B cell (primary cell): ENCODE results near the gene CLSTN2. TPM values are rescaled to one million over a fixed set of nuclear protein-coding genes. Genes with fewer than 3 reads are reported as not detected.

Experiments used
- ATAC-seq: fragments of 200-7000 bp; cut with Tn5 transposase; one replicate; pipeline ENCODE4 v1.10.0; 2021; ENCODE audit warnings: low read depth, mild to moderate bottlenecking, moderate number of reproducible peaks, moderate library complexity
- CTCF ChIA-PET: fragments of 350-600 bp; sonication (Branson Sonifier 250); formaldehyde crosslinking; loops from one replicate; lab custom pipeline; 2021; ENCODE audit warnings: antibody characterized with exemption, inconsistent platforms; lab: Charles Lee
- POLR2A ChIA-PET: fragments of 350-600 bp; sonication (Branson Sonifier 250); formaldehyde crosslinking; loops from one replicate; lab custom pipeline; 2021; ENCODE audit warnings: antibody characterized with exemption; lab: Charles Lee
- DNase-seq: peaks from one replicate; pipeline ENCODE4 v3.0.0; 2013
- H2AFZ ChIP-seq: 2 replicates; pipeline ENCODE4 v1.6.1; 2012; ENCODE audit warnings: mild to moderate bottlenecking, low read depth, low read length; ENCODE audit not compliant: insufficient read depth, poor library complexity, severe bottlenecking
- H3K27ac ChIP-seq, 2 donors: 1 replicate in 1 of 2; 2 replicates in 1 of 2; pipeline ENCODE4 v1.5.1; 2012 to 2013; ENCODE audit warnings: low read length in 2 of 2, mild to moderate bottlenecking in 2 of 2, moderate library complexity in 1 of 2
- H3K27me3 ChIP-seq, 4 experiments: fragments of 200-600 bp in 1 of 4; sonication (generic) in 1 of 4; replicated peaks in 1 of 4; 1 replicate in 2 of 4; 2 replicates in 2 of 4; pipeline versions ENCODE4 v1.6.1 to v1.7.0; 2013 to 2016; ENCODE audit warnings: low read length in 3 of 4, mild to moderate bottlenecking in 2 of 4, mixed read lengths in 1 of 4, moderate library complexity in 1 of 4; ENCODE audit not compliant: insufficient read depth in 4 of 4, control insufficient read depth in 3 of 4; ENCODE audit errors: control extremely low read depth in 1 of 4
- H3K36me3 ChIP-seq, 2 experiments: replicated peaks in 1 of 2; 1 replicate in 1 of 2; 2 replicates in 1 of 2; pipeline versions ENCODE4 v1.6.1 to v1.7.1; 2013; ENCODE audit warnings: low read length in 1 of 2; ENCODE audit not compliant: insufficient read depth in 2 of 2, control insufficient read depth in 1 of 2; ENCODE audit errors: control extremely low read depth in 1 of 2, extremely low read depth in 1 of 2
- H3K4me1 ChIP-seq, 2 donors: fragments of 200-600 bp in 1 of 2; sonication (generic) in 1 of 2; 1 replicate in 1 of 2; 2 replicates in 1 of 2; pipeline versions ENCODE4 v1.5.1 to v1.6.1; 2013 to 2017; ENCODE audit warnings: low read length in 2 of 2; ENCODE audit not compliant: control insufficient read depth in 2 of 2, insufficient read depth in 2 of 2
- H3K4me2 ChIP-seq: replicated peaks from 2 replicates; pipeline ENCODE3; 2012; ENCODE audit warnings: mild to moderate bottlenecking, low read depth, low read length; ENCODE audit not compliant: poor library complexity, severe bottlenecking
- H3K4me3 ChIP-seq, 5 experiments: fragments of 200-600 bp in 1 of 5; sonication (generic) in 1 of 5; 1 replicate in 3 of 5; 2 replicates in 2 of 5; pipeline versions ENCODE4 v1.5.1 to v1.7.0; 2011 to 2016; ENCODE audit warnings: low read length in 4 of 5, mild to moderate bottlenecking in 4 of 5, low read depth in 2 of 5, control low read depth in 1 of 5, moderate library complexity in 1 of 5; ENCODE audit not compliant: insufficient read depth in 1 of 5; ENCODE audit errors: control extremely low read depth in 1 of 5, extremely low read depth in 1 of 5
- H3K79me2 ChIP-seq: fragments of 200-600 bp; sonication (generic); one replicate; pipeline ENCODE4 v1.6.0; 2016; ENCODE audit warnings: low read length; ENCODE audit not compliant: control insufficient read depth, insufficient read depth
- H3K9ac ChIP-seq: fragments of 200-600 bp; sonication (generic); 2 replicates; pipeline ENCODE4 v1.6.1; 2017; ENCODE audit warnings: mild to moderate bottlenecking, low read length, moderate library complexity
- H3K9me3 ChIP-seq, 3 donors: one replicate each; pipeline versions ENCODE4 v1.6.1 to v1.7.1; 2013; ENCODE audit warnings: low read length in 2 of 3; ENCODE audit not compliant: control insufficient read depth in 2 of 3, insufficient read depth in 1 of 3; ENCODE audit errors: control extremely low read depth in 1 of 3
- H4K20me1 ChIP-seq: 2 replicates; pipeline ENCODE4 v1.6.0; 2012; ENCODE audit warnings: mild to moderate bottlenecking, low read length; ENCODE audit not compliant: insufficient read depth, control insufficient read depth, poor library complexity, severe bottlenecking
- H3K27ac Mint-ChIP-seq: one replicate; pipeline ENCODE4 v1.8.0; 2021; ENCODE audit warnings: mixed read lengths
- H3K27me3 Mint-ChIP-seq: one replicate; pipeline ENCODE4 v1.8.0; 2021; ENCODE audit warnings: mixed read lengths
- H3K4me1 Mint-ChIP-seq: one replicate; pipeline ENCODE4 v1.8.0; 2021; ENCODE audit warnings: mixed read lengths
- H3K4me3 Mint-ChIP-seq: one replicate; pipeline ENCODE4 v1.8.0; 2021; ENCODE audit warnings: mixed read lengths
- H3K9me3 Mint-ChIP-seq: one replicate; pipeline ENCODE4 v1.8.0; 2022; ENCODE audit warnings: mixed read lengths; ENCODE audit not compliant: insufficient read depth
- EZH2 ChIP-seq: IDR thresholded peaks from 2 replicates; pipeline ENCODE4 v1.6.1; 2012; ENCODE audit warnings: borderline replicate concordance, low read depth, mild to moderate bottlenecking, moderate library complexity, low read length; ENCODE audit not compliant: insufficient read depth, poor library complexity, severe bottlenecking
- WGBS: methylation state at CpG from one replicate; pipeline ENCODE4 v1.1.5; 2013; ENCODE audit warnings: missing lambda C conversion rate; ENCODE audit not compliant: insufficient coverage; 5-methylcytosine and 5-hydroxymethylcytosine counted together
- intact Hi-C: fragments of 100-400 bp; cut with micrococcal nuclease; formaldehyde crosslinking; loops from one replicate; pipeline ENCODE4 v1.10.0; 2022
- polyA plus RNA-seq: library from polyadenylated mRNA; depleted of rRNA; stranded (reverse); fragments of >200 nt; gene quantifications from 2 replicates; pipeline ENCODE4 v1.2.3, GENCODE V29; 2012
- total RNA-seq, 2 donors: library from RNA; stranded (reverse); fragments of 120-200 nt in 1 of 2; gene quantifications; 1 replicate in 1 of 2; 2 replicates in 1 of 2; pipeline versions ENCODE4 v1.2.3 to v1.2.4, GENCODE V29; 2013 to 2022
- TF ChIP-seq, protein P1 (sequence below): fragments of 200-600 bp; IDR thresholded peaks from one replicate; pipeline ENCODE4 v1.8.0; 2022; ENCODE audit warnings: antibody characterized with exemption, mild to moderate bottlenecking

Gene CLSTN2
- total and polyA plus RNA-seq, 2 donors (not counting 1 experiment from before 2014, with no cell fraction given): not detected

DNA sequence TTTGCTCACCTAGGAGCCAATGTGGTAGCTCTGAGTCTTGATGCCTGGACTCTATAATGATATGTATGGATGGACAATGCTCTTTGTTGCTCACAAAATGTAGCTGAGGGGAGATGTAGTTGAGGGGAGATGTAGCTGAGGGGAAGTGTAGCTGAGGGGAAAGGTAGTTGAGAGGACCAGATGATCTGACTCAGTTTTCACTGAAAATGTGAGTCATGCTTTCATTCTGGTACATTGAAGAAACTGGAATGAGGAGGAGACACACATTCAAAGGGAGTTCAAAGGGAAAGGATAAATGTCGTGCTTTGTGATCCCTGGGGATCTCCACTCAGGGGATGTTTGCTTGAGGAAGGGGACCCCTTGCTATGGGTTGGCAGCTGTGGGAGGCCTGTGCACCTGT, 440.0 kb downstream of the CLSTN2 start:
- 14% methylated on average over 1 of the region's 1 CpG for WGBS
- TF ChIP-seq, protein P1, sequence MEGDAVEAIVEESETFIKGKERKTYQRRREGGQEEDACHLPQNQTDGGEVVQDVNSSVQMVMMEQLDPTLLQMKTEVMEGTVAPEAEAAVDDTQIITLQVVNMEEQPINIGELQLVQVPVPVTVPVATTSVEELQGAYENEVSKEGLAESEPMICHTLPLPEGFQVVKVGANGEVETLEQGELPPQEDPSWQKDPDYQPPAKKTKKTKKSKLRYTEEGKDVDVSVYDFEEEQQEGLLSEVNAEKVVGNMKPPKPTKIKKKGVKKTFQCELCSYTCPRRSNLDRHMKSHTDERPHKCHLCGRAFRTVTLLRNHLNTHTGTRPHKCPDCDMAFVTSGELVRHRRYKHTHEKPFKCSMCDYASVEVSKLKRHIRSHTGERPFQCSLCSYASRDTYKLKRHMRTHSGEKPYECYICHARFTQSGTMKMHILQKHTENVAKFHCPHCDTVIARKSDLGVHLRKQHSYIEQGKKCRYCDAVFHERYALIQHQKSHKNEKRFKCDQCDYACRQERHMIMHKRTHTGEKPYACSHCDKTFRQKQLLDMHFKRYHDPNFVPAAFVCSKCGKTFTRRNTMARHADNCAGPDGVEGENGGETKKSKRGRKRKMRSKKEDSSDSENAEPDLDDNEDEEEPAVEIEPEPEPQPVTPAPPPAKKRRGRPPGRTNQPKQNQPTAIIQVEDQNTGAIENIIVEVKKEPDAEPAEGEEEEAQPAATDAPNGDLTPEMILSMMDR: no peak
- TF ChIP-seq EZH2: no peak
- no peak overlapping the region for H3K4me3 ChIP-seq
- H3K4me1 ChIP-seq: no peaks in the 10 kb centered on the region
- Mint-ChIP-seq H3K4me3 (no peak overlapping the region), H3K27ac (no peak overlapping the region), H3K4me1 (no peaks in the 10 kb centered on the region), H3K27me3 (no peaks in the 10 kb centered on the region), H3K9me3 (no peaks in the 10 kb centered on the region)
- no peaks in the 10 kb centered on the region for H3K9me3 ChIP-seq
- no peaks in the 10 kb centered on the region for H4K20me1 ChIP-seq
- no peak overlapping the region for H3K27ac ChIP-seq
- no peaks in the 10 kb centered on the region for H3K27me3 ChIP-seq
- no peak for DNase-seq
- H2AFZ ChIP-seq: no peak overlapping the region
- ATAC-seq: no peak
- intact Hi-C loops: no loop called here
- H3K79me2 ChIP-seq: no peaks in the 10 kb centered on the region
- ChIA-PET CTCF (no interaction called here), POLR2A (no interaction called here)
- no peak overlapping the region for H3K9ac ChIP-seq
- H3K4me2 ChIP-seq: no peak overlapping the region
- H3K36me3 ChIP-seq: no peaks in the 10 kb centered on the region

DNA sequence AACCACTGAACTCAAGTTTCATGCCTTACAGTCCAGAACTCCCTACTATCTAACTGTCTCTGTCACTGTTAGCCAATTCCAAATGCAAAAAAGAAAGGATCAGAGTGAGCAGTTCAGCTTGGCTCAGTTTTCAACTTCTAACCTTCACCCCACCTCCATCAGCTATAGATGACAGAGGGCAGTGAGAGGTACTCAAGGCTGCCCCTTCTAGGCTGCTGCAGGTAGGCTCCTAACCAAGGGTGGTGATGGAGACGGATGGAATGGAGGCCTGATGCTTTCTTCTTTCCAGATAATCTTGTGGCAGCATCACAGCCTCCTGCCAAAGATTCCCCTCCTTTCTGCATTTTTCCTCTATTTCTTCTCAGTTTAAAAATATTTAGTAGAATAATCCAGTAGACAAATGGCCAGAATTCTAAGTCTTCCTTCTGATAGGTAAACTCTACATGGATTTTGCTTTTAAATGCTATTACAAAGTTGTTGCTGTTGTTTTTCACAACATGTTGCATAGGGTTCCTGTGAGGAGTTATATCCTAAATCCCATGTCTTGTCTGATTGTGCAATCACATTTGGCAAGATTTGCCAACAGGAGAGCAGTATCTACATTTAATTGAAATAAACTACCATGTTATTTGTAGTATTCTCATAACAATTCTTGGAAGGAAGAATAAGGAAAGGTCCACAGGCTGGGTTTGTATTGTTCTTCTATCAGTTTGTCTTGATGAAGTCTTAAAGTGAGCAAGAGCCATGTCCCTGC, 441.3 kb downstream of the CLSTN2 start:
- Histone ChIP-seq H3K9ac (no peak overlapping the region), H3K4me1 (no peaks in the 10 kb centered on the region), H3K4me2 (no peak overlapping the region), H2AFZ (no peak overlapping the region), H3K9me3 (no peaks in the 10 kb centered on the region), H4K20me1 (no peaks in the 10 kb centered on the region), H3K4me3 (no peak overlapping the region), H3K27me3 (no peaks in the 10 kb centered on the region), H3K27ac (no peak overlapping the region), H3K79me2 (no peaks in the 10 kb centered on the region), H3K36me3 (no peaks in the 10 kb centered on the region)
- CTCF ChIA-PET: no interaction called here
- WGBS: no CpG with 5 or more reads among the region's 1 CpG
- no peak for DNase-seq
- H3K27ac Mint-ChIP-seq: no peak overlapping the region
- H3K9me3 Mint-ChIP-seq: no peaks in the 10 kb centered on the region
- no peak for ATAC-seq
- no peaks in the 10 kb centered on the region for H3K27me3 Mint-ChIP-seq
- POLR2A ChIA-PET: no interaction called here
- TF ChIP-seq, protein P1: no peak
- no peak for TF ChIP-seq EZH2
- no peaks in the 10 kb centered on the region for H3K4me1 Mint-ChIP-seq
- H3K4me3 Mint-ChIP-seq: no peak overlapping the region
- intact Hi-C loops: no loop called here
